Spinal cord (tissue), 10 donors: Measurements from ENCODE around the gene FRMPD2. TPM values are rescaled to one million over a fixed set of nuclear protein-coding genes. Genes with fewer than 3 reads are reported as not detected.
"Not testable (repeated sequence)": the region's sequence is repeated elsewhere in the genome, so short reads cannot be mapped to it uniquely, and the experiment has no call there.

Experiments
- DNase-seq, 6 donors: peaks; one replicate each; pipeline versions ENCODE4 v3.0.0 to v3.0.0-alpha.2; 2013 to 2015; ENCODE audit warnings: low spot score in 6 of 6, low read depth in 4 of 6
- H3K27ac ChIP-seq: one replicate; pipeline ENCODE4 v1.5.1; 2013; ENCODE audit warnings: low read depth, low read length, control low read depth
- H3K27me3 ChIP-seq: one replicate; pipeline ENCODE4 v1.6.1; 2013; ENCODE audit warnings: low read length; ENCODE audit not compliant: control insufficient read depth, insufficient read depth
- H3K36me3 ChIP-seq: one replicate; pipeline ENCODE4 v1.6.1; 2013; ENCODE audit warnings: low read length; ENCODE audit not compliant: control insufficient read depth, insufficient read depth
- H3K4me1 ChIP-seq: one replicate; pipeline ENCODE4 v1.6.1; 2013; ENCODE audit warnings: low read length; ENCODE audit not compliant: control insufficient read depth, insufficient read depth
- H3K4me3 ChIP-seq: one replicate; pipeline ENCODE4 v1.5.1; 2013; ENCODE audit warnings: low read depth, low read length, control low read depth
- H3K9me3 ChIP-seq: one replicate; pipeline ENCODE4 v1.6.1; 2013; ENCODE audit warnings: low read length; ENCODE audit not compliant: control insufficient read depth, insufficient read depth
- WGBS: methylation state at CpG from one replicate; pipeline ENCODE4 v1.1.5; 2013; ENCODE audit warnings: missing lambda C conversion rate; ENCODE audit not compliant: insufficient coverage; 5-methylcytosine and 5-hydroxymethylcytosine counted together
- polyA plus RNA-seq, 2 donors: library from polyadenylated mRNA; unstranded; fragments of 120-200 nt; gene quantifications; one replicate each; pipeline ENCODE4 v1.2.1, GENCODE V29; 2013; ENCODE audit not compliant: insufficient read length in 2 of 2
- total RNA-seq, 2 donors: library from RNA; depleted of rRNA in 1 of 2; stranded (reverse); fragments of 120-200 nt in 1 of 2; fragments of >200 nt in 1 of 2; gene quantifications; one replicate each; pipeline versions ENCODE4 v1.2.3 to v1.2.4, GENCODE V29; 2013 to 2014
- donor health status: healthy.

The FRMPD2 gene
- total and polyA plus RNA-seq, 4 donors: 5.5 to 14.9 (median 14.1) TPM

- peaks cover 12% of the 10 kb centered on the region for H3K4me1 ChIP-seq
- 93% methylated on average over 2 of the region's 2 CpGs for WGBS
- H3K36me3 ChIP-seq: no peaks in the 10 kb centered on the region
- H3K27me3 ChIP-seq: no peaks in the 10 kb centered on the region
- H3K9me3 ChIP-seq: no peaks in the 10 kb centered on the region
- no peak overlapping the region for H3K4me3 ChIP-seq
- H3K27ac ChIP-seq: no peak overlapping the region
- DNase-seq: no peak
Observed at GRCh38 chr10:48247680-48248079, 26.8 kb downstream of the FRMPD2 start.

- DNase-seq: no peak
- no peak overlapping the region for H3K27ac ChIP-seq
- H3K4me3 ChIP-seq: no peak overlapping the region
- peaks cover 17% of the 10 kb centered on the region for H3K4me1 ChIP-seq
- no peaks in the 10 kb centered on the region for H3K36me3 ChIP-seq
- H3K27me3 ChIP-seq: no peaks in the 10 kb centered on the region
- no peaks in the 10 kb centered on the region for H3K9me3 ChIP-seq
- 67% methylated on average over 1 of the region's 1 CpG for WGBS
Observed at GRCh38 chr10:48246501-48246900, 28.0 kb downstream of the FRMPD2 start.

GRCh38 chr10:48245977-48246376, 28.5 kb downstream of the FRMPD2 start:
- Histone ChIP-seq H3K4me1 (peaks cover 16% of the 10 kb centered on the region), H3K4me3 (no peak overlapping the region), H3K9me3 (no peaks in the 10 kb centered on the region), H3K27ac (no peak overlapping the region), H3K27me3 (no peaks in the 10 kb centered on the region), H3K36me3 (no peaks in the 10 kb centered on the region)
- WGBS: 89% methylated on average over 3 of the region's 3 CpGs
- DNase-seq: no peak

GRCh38 chr10:48243921-48244320, 30.6 kb downstream of the FRMPD2 start:
- not testable (repeated sequence) for H3K36me3 ChIP-seq
- 100% methylated on average over 1 of the region's 5 CpGs for WGBS

GRCh38 chr10:48243487-48243886, 31.0 kb downstream of the FRMPD2 start:
- no peak overlapping the region for H3K4me3 ChIP-seq
- DNase-seq: no peak
- no peaks in the 10 kb centered on the region for H3K9me3 ChIP-seq
- H3K27ac ChIP-seq: no peak overlapping the region
- H3K36me3 ChIP-seq: no peaks in the 10 kb centered on the region
- no peaks in the 10 kb centered on the region for H3K27me3 ChIP-seq
- WGBS: 35% methylated on average over 6 of the region's 7 CpGs
- peaks cover 16% of the 10 kb centered on the region for H3K4me1 ChIP-seq

More at GRCh38 chr10:48243921-48244320, 30.6 kb downstream of the FRMPD2 start:
- not testable (repeated sequence) for DNase-seq, H3K9me3 ChIP-seq, H3K27ac ChIP-seq, H3K27me3 ChIP-seq, H3K4me3 ChIP-seq
- peaks cover 16% of the 10 kb centered on the region for H3K4me1 ChIP-seq

GRCh38 chr10:48242171-48242904, 32.2 kb downstream of the FRMPD2 start:
- H3K4me3 ChIP-seq: no peak overlapping the region
- peak in 2 of 6 donors; percentile 19 to 47 for DNase-seq
- no peaks in the 10 kb centered on the region for H3K27me3 ChIP-seq
- no peaks in the 10 kb centered on the region for H3K36me3 ChIP-seq
- 82% methylated on average over 15 of the region's 15 CpGs for WGBS
- peaks cover 16% of the 10 kb centered on the region for H3K4me1 ChIP-seq
- H3K27ac ChIP-seq: no peak overlapping the region
- no peaks in the 10 kb centered on the region for H3K9me3 ChIP-seq

- Histone ChIP-seq H3K4me3 (no peak overlapping the region), H3K27ac (no peak overlapping the region), H3K9me3 (no peaks in the 10 kb centered on the region), H3K27me3 (no peaks in the 10 kb centered on the region), H3K4me1 (peaks cover 16% of the 10 kb centered on the region), H3K36me3 (no peaks in the 10 kb centered on the region)
- peak in 2 of 6 donors; percentile 59 to 61 for DNase-seq
Observed at GRCh38 chr10:48241332-48241731, 33.2 kb downstream of the FRMPD2 start.

- no peak overlapping the region for H3K4me3 ChIP-seq
- DNase-seq: no peak
- no peaks in the 10 kb centered on the region for H3K36me3 ChIP-seq
- WGBS: 99% methylated on average over 6 of the region's 7 CpGs
- H3K4me1 ChIP-seq: peaks cover 16% of the 10 kb centered on the region
- no peaks in the 10 kb centered on the region for H3K9me3 ChIP-seq
- H3K27ac ChIP-seq: no peak overlapping the region
- H3K27me3 ChIP-seq: no peaks in the 10 kb centered on the region
Observed at GRCh38 chr10:48240196-48240595, 34.3 kb downstream of the FRMPD2 start.

- H3K27ac ChIP-seq: no peak overlapping the region
- no peak overlapping the region for H3K4me3 ChIP-seq
- no peaks in the 10 kb centered on the region for H3K36me3 ChIP-seq
- H3K4me1 ChIP-seq: peaks cover 16% of the 10 kb centered on the region
- no peak for DNase-seq
- H3K27me3 ChIP-seq: no peaks in the 10 kb centered on the region
- H3K9me3 ChIP-seq: no peaks in the 10 kb centered on the region
- WGBS: 85% methylated on average over 2 of the region's 2 CpGs
Observed at GRCh38 chr10:48239618-48240017, 34.9 kb downstream of the FRMPD2 start.

GRCh38 chr10:48238826-48239520, 35.5 kb downstream of the FRMPD2 start:
- WGBS: 80% methylated on average over 6 of the region's 9 CpGs
- Histone ChIP-seq H3K4me3 (no peak overlapping the region), H3K9me3 (no peaks in the 10 kb centered on the region), H3K4me1 (peaks cover 17% of the 10 kb centered on the region), H3K36me3 (no peaks in the 10 kb centered on the region), H3K27me3 (no peaks in the 10 kb centered on the region), H3K27ac (no peak overlapping the region)
- DNase-seq: peak in 1 of 6 donors; percentile 21
